Measurements from ENCODE around the gene ATXN7L2. TPM values are rescaled to one million over a fixed set of nuclear protein-coding genes. Genes with fewer than 3 reads are reported as not detected.
A peak's percentile ranks its signal among the peaks of the same experiment; 100 is the strongest.

The ATXN7L2 gene
- total RNA-seq, 1 donor from 2014 or later, result 19.6 TPM

- DNase-seq (ENCODE audit: low spot score, unreplicated experiment), result no peak
- no peak for TF ChIP-seq CTCF (IDR thresholded peaks at IDR 0.05; ENCODE audit: unreplicated experiment)
- no peaks in the 10 kb centered on the region for H3K4me1 Mint-ChIP-seq (ENCODE audit: low read depth)
- no peaks in the 10 kb centered on the region for H3K9me3 Mint-ChIP-seq (ENCODE audit: low read depth)
- H3K36me3 Mint-ChIP-seq (ENCODE audit: insufficient read depth), result no peaks in the 10 kb centered on the region
- no peak overlapping the region for H3K27ac Mint-ChIP-seq
- no peak overlapping the region for H3K4me3 Mint-ChIP-seq (ENCODE audit: low read depth)
- peaks cover 37% of the 10 kb centered on the region for H3K27me3 Mint-ChIP-seq
Measured at GRCh38 chr1:109538827-109539555, 55.3 kb downstream of the ATXN7L2 start.

GRCh38 chr1:109539676-109540075 lies 56.0 kb downstream of the ATXN7L2 start, which contains the start of gene GPR61:
Gene GPR61, plus strand, starts transcription at chr1:109539872. Its CDS starts 3,151 bp downstream, at chr1:109543023.
- Mint-ChIP-seq H3K36me3 (ENCODE audit: insufficient read depth) (no peaks in the 10 kb centered on the region), H3K9me3 (ENCODE audit: low read depth) (no peaks in the 10 kb centered on the region), H3K4me3 (ENCODE audit: low read depth) (no peak within 1 kb of the TSS), H3K4me1 (ENCODE audit: low read depth) (no peaks in the 10 kb centered on the region), H3K27ac (peak within 1 kb of the TSS; percentile 35), H3K27me3 (peaks cover 42% of the 10 kb centered on the region)
- DNase-seq (ENCODE audit: low spot score, unreplicated experiment), result no peak
- no peak for TF ChIP-seq CTCF (IDR thresholded peaks at IDR 0.05; ENCODE audit: unreplicated experiment)

GRCh38 chr1:109541102-109541501 lies 57.4 kb downstream of the ATXN7L2 start:
- TF ChIP-seq CTCF (IDR thresholded peaks at IDR 0.05; ENCODE audit: unreplicated experiment), result no peak
- DNase-seq (ENCODE audit: low spot score, unreplicated experiment), result no peak
- Mint-ChIP-seq H3K4me1 (ENCODE audit: low read depth) (no peaks in the 10 kb centered on the region), H3K27ac (no peak overlapping the region), H3K27me3 (peaks cover 40% of the 10 kb centered on the region), H3K9me3 (ENCODE audit: low read depth) (no peaks in the 10 kb centered on the region), H3K36me3 (ENCODE audit: insufficient read depth) (no peaks in the 10 kb centered on the region), H3K4me3 (ENCODE audit: low read depth) (no peak overlapping the region)

Other genes with a start within 250 kb of the ATXN7L2 start
- gene CELSR2, start 234.4 kb upstream of the ATXN7L2 start, total RNA-seq, result 33.7 and 38.7 TPM in 2 replicates
- gene PSRC1, start 200.8 kb upstream of the ATXN7L2 start, total RNA-seq, result 26.1 and 29.4 TPM in 2 replicates
- 0.29 TPM in 1 of 2 replicates, not detected in the other for gene MYBPHL, start 176.9 kb upstream of the ATXN7L2 start, total RNA-seq
- gene SORT1, start 86.0 kb upstream of the ATXN7L2 start, total RNA-seq, result 110 and 116 TPM in 2 replicates
- gene PSMA5, start 57.5 kb upstream of the ATXN7L2 start, total RNA-seq, result 71.4 and 81.1 TPM in 2 replicates
- 0.95 and 1.1 TPM in 2 replicates for gene SYPL2, start 17.4 kb upstream of the ATXN7L2 start, total RNA-seq
- 11.1 TPM in 2 replicates for gene CYB561D1, start 10.2 kb downstream of the ATXN7L2 start, total RNA-seq
- gene AMIGO1, start 25.8 kb downstream of the ATXN7L2 start, total RNA-seq, result 7.0 and 7.2 TPM in 2 replicates
- gene GPR61, start 56.0 kb downstream of the ATXN7L2 start, total RNA-seq, result 0.53 TPM in 1 of 2 replicates, not detected in the other
- 10.0 and 10.3 TPM in 2 replicates for gene GNAI3, start 64.7 kb downstream of the ATXN7L2 start, total RNA-seq
- 0.57 TPM in 1 of 2 replicates, not detected in the other for gene GNAT2, start 135.7 kb downstream of the ATXN7L2 start, total RNA-seq
- gene AMPD2, start 135.9 kb downstream of the ATXN7L2 start, total RNA-seq, result 91.6 and 94.5 TPM in 2 replicates
- gene GSTM4, start 172.2 kb downstream of the ATXN7L2 start, total RNA-seq, result 21.0 and 21.2 TPM in 2 replicates
- gene GSTM2, start 184.2 kb downstream of the ATXN7L2 start, total RNA-seq, result 76.9 and 79.5 TPM in 2 replicates
- 39.0 and 39.1 TPM in 2 replicates for gene GSTM1, start 203.9 kb downstream of the ATXN7L2 start, total RNA-seq
- gene GSTM5, start 228.3 kb downstream of the ATXN7L2 start, total RNA-seq, result 2.8 and 2.9 TPM in 2 replicates